C4-2B (cell line): ENCODE measurements around the gene PIP5KL1.

ENCODE experiments used
- CTCF ChIP-seq: fragments of 450-650 bp; conservative IDR thresholded peaks from 2 replicates; pipeline ENCODE4 v1.5.1; 2017; ENCODE audit warnings: mild to moderate bottlenecking
- ZFX ChIP-seq: fragments of 450-650 bp; IDR thresholded peaks from 2 replicates; pipeline ENCODE4 v1.6.1; 2017

DNA sequence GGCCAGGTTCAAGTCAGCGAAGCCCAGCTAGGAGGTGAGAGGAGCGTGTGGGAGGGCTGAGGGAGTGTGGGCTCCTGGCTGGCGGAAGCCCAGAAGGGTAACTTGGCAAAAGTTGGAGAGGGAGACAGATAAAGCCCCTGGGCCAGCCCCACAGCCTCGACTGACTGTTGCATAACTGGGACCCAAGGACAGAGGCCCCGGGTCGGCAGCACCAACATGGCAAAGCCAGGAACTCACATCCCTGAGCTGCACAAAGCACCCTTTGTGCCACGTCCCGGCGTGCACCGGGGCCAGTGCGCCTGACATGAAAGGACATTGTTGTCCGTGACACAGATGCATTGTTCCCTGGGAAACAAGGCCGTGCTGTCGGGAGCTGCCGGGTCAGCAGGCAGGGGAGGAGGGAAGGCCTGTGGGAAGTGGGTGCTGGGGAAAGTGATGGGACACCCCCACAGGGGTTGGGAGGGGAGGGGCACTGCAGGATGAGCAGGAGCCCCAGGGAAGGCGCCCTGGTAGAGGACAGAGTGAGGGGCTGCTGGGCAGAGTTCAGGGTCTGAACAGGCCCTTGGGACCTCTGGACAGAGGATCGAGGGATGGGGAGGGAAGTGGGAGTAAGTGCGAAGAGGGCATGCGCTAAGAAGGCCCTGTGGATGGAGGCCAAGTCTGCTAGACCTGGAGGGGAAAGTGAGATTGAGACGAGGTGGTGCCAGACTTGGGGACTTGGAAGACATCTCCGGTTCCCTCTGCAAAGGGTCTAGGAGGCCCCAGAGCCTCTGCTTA, 20.1 kb upstream of the PIP5KL1 start:
- TF ChIP-seq CTCF (no peak), ZFX (no peak)
